Testis (tissue), 3 donors: ENCODE results near the gene HSPA12A. TPM values are rescaled to one million over a fixed set of nuclear protein-coding genes. Genes with fewer than 3 reads are reported as not detected.

Experiments used
- DNase-seq: peaks from one replicate; pipeline ENCODE4 v3.0.0-alpha.2; 2019
- H3K27ac ChIP-seq, 2 donors: fragments of 200-600 bp; sonication (generic); one replicate each; pipeline ENCODE4 v1.5.1; 2019
- H3K27me3 ChIP-seq: fragments of 200-600 bp; sonication (generic); one replicate; pipeline ENCODE4 v1.5.1; 2019
- H3K36me3 ChIP-seq: fragments of 200-600 bp; sonication (generic); one replicate; pipeline ENCODE4 v1.5.1; 2017; ENCODE audit warnings: low read depth; ENCODE audit errors: missing control alignments
- H3K4me1 ChIP-seq: fragments of 200-600 bp; sonication (generic); one replicate; pipeline ENCODE4 v1.5.1; 2019
- H3K4me3 ChIP-seq, 2 donors: fragments of 200-600 bp; sonication (generic); one replicate each; pipeline ENCODE4 v1.5.1; 2017 to 2019
- H3K9me3 ChIP-seq: fragments of 200-600 bp; sonication (generic); one replicate; pipeline ENCODE4 v1.5.1; 2017
- POLR2A ChIP-seq: fragments of 450-650 bp; IDR thresholded peaks from one replicate; pipeline ENCODE4 v1.6.1; 2017; ENCODE audit warnings: antibody characterized with exemption, mild to moderate bottlenecking, moderate library complexity
- WGBS, 2 donors: methylation state at CpG; one replicate each; pipeline ENCODE4 v1.1.5; 2018; 5-methylcytosine and 5-hydroxymethylcytosine counted together
- intact Hi-C: fragments of 100-400 bp; cut with DNase I; formaldehyde crosslinking; loops from one replicate; pipeline ENCODE4 v1.15.1; 2023; ENCODE audit warnings: low total_unique reads
- polyA plus RNA-seq: library from polyadenylated mRNA; stranded (reverse); fragments of 350-450 nt; fragmentation: Illumina TruSeq; extraction: RNeasy Lipid Tissue Mini Kit (QIAGEN cat#74804); gene quantifications from one replicate; pipeline ENCODE4 v1.2.3, GENCODE V29; 2014; ENCODE audit warnings: low read depth, low replicate concordance; ENCODE audit not compliant: insufficient read depth
- total RNA-seq, 2 donors: library from RNA; depleted of rRNA; stranded (reverse); fragments of >200 nt; gene quantifications; one replicate each; pipeline ENCODE4 v1.2.3, GENCODE V29; 2016
- TF ChIP-seq, protein P1 (sequence below), 3 experiments: fragments of 450-650 bp in 2 of 3; fragments of 200-600 bp in 1 of 3; sonication (generic) in 1 of 3; IDR thresholded peaks; one replicate each; pipeline ENCODE4 v1.5.1; 2016 to 2019; ENCODE audit warnings: antibody characterized with exemption in 3 of 3, mild to moderate bottlenecking in 2 of 3, moderate library complexity in 1 of 3

Gene HSPA12A
- total and polyA plus RNA-seq, 3 donors from 2014 or later, result 20.9 to 34.6 (median 28.4) TPM

DNA sequence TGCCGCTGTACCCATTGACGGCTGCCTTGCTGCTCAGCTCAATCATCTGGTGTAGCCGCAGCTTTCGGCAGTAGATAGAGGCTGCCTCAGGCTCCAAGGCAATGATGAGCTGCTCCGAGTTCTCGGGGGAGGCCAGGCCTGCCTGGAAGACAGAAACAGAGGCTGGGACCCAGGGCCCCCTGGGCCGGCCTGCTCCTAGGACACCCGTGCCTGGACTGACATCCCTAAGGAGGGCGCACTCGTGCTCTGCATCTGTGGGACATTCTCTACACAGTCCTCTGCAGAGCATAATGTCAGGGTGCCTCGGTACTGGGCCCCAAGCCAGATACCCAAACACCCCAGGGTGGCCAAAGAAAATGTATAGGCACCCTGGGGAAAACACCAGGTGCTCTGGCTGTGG, 58.5 kb downstream of the HSPA12A start:
- TF ChIP-seq, protein P1, sequence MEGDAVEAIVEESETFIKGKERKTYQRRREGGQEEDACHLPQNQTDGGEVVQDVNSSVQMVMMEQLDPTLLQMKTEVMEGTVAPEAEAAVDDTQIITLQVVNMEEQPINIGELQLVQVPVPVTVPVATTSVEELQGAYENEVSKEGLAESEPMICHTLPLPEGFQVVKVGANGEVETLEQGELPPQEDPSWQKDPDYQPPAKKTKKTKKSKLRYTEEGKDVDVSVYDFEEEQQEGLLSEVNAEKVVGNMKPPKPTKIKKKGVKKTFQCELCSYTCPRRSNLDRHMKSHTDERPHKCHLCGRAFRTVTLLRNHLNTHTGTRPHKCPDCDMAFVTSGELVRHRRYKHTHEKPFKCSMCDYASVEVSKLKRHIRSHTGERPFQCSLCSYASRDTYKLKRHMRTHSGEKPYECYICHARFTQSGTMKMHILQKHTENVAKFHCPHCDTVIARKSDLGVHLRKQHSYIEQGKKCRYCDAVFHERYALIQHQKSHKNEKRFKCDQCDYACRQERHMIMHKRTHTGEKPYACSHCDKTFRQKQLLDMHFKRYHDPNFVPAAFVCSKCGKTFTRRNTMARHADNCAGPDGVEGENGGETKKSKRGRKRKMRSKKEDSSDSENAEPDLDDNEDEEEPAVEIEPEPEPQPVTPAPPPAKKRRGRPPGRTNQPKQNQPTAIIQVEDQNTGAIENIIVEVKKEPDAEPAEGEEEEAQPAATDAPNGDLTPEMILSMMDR (IDR thresholded peaks at IDR 0.05), result no peak
- TF ChIP-seq POLR2A, result no peak
- 87 to 93% methylated on average over 8 to 9 of the region's 11 CpGs for WGBS, 2 donors
- no peak for DNase-seq
- H3K36me3 ChIP-seq, result no peaks in the 10 kb centered on the region
- no peaks in the 10 kb centered on the region for H3K27me3 ChIP-seq
- no peak overlapping the region for H3K27ac ChIP-seq
- no peak overlapping the region for H3K4me3 ChIP-seq
- H3K9me3 ChIP-seq, result no peaks in the 10 kb centered on the region
- intact Hi-C loops, result loop anchor here (10.0 kb wide), 1 partner anchor 61 kb away; the partner anchor contains the start of gene HSPA12A
- H3K4me1 ChIP-seq, result peaks cover 4% of the 10 kb centered on the region

DNA sequence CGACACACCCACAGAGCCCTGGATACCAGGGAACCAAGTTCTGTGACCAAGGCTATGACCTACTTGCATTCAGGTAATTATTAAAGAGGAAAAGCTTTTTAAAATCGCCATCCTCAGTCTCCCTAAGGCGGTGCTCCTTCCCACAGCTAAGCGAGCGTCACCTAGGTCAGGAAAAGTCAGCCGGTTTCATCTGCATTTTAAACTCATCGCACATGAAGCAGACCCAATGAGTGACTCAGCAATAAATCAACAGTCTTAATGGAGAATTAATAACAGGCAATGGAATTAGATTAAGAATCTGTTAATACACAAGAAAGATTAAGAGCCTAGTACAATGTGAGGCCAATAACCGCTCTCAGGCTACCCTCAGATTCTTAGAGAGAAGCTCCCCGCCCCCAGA, 59.2 kb downstream of the HSPA12A start:
- Histone ChIP-seq H3K4me1 (peaks cover 3% of the 10 kb centered on the region), H3K36me3 (no peaks in the 10 kb centered on the region), H3K4me3 (no peak overlapping the region), H3K9me3 (no peaks in the 10 kb centered on the region), H3K27ac (no peak overlapping the region), H3K27me3 (no peaks in the 10 kb centered on the region)
- intact Hi-C loops, result loop anchor here (10.0 kb wide), 1 partner anchor 62 kb away; the partner anchor contains the start of gene HSPA12A
- DNase-seq, result no peak
- 70 to 89% methylated on average over 9 of the region's 9 CpGs for WGBS, 2 donors
- TF ChIP-seq POLR2A, result no peak
- TF ChIP-seq, protein P1 (IDR thresholded peaks at IDR 0.05), result no peak

DNA sequence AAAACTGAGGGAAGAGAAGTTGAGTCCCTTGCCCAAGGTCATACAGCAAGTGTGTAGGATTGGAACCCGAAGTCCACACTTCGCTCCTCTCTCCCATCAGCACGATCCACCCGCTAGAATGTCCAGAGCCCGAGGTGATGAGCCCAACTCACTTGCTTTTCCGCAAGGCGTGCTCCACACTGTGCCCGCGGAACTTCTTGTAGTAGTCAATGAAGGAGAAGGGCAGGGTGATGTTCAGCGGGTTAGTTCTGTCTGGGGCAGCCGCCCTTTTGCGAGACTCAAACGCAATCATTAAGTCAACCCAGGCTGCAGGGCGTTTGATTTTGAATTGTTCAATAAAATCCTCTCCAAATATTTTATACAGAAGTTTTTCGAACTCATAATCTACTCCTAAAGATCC, 63.0 kb downstream of the HSPA12A start:
- peaks cover 3% of the 10 kb centered on the region for H3K4me1 ChIP-seq
- no peak overlapping the region for H3K4me3 ChIP-seq
- H3K36me3 ChIP-seq, result no peaks in the 10 kb centered on the region
- no peaks in the 10 kb centered on the region for H3K9me3 ChIP-seq
- no peak overlapping the region for H3K27ac ChIP-seq
- TF ChIP-seq, protein P1 (IDR thresholded peaks at IDR 0.05), result no peak
- TF ChIP-seq POLR2A, result no peak
- no peak for DNase-seq
- 90 to 96% methylated on average over 15 of the region's 15 CpGs for WGBS, 2 donors
- no peaks in the 10 kb centered on the region for H3K27me3 ChIP-seq
- intact Hi-C loops, result no loop called here

DNA sequence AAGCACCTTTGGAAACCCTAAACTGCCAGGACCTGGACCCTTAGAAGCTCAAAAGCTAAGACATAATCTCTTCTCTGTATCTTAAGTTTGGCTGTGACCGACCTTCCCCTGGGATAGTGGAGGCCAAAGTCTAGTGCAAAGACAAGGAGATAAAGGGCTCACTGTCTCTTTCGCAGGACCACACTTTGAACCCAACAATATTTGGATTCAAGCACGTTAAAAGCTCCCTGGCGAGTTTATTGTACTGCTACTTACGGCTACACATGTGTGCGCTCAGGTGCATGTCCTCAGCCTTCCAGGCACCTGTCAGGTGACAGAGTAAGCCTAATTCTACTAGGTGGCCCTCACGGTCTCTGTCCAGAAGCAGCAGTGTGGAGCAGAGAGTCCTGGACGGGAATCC, 65.7 kb downstream of the HSPA12A start:
- no peaks in the 10 kb centered on the region for H3K36me3 ChIP-seq
- no peak for TF ChIP-seq POLR2A
- TF ChIP-seq, protein P1 (IDR thresholded peaks at IDR 0.05), result no peak
- intact Hi-C loops, result no loop called here
- H3K4me3 ChIP-seq, result no peak overlapping the region
- no peaks in the 10 kb centered on the region for H3K27me3 ChIP-seq
- no peaks in the 10 kb centered on the region for H3K4me1 ChIP-seq
- WGBS, 2 donors, result 84 to 86% methylated on average over 7 to 8 of the region's 8 CpGs
- no peak overlapping the region for H3K27ac ChIP-seq
- no peaks in the 10 kb centered on the region for H3K9me3 ChIP-seq
- no peak for DNase-seq

DNA sequence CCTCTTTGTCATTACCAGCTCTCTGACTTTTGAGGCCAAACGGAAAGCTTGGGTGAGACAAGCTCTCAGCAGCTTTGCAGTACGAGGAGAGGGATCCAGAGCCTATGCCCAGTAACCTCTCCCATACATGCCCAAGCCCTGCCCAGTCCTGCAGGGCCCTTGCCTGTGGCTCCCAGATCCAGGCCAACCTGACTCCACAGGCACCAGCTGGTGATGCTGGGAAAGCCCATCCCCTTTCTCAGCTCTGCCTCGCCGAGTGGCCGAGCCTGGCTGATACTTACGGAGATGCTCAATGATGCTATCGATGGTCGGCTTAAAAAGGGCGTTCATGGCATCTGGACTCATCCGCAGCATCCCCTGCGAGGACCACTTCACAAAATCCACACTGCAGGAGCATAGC, 66.2 kb downstream of the HSPA12A start:
- DNase-seq, result no peak
- Histone ChIP-seq H3K4me1 (no peaks in the 10 kb centered on the region), H3K27me3 (no peaks in the 10 kb centered on the region), H3K27ac (no peak overlapping the region), H3K36me3 (no peaks in the 10 kb centered on the region), H3K4me3 (no peak overlapping the region), H3K9me3 (no peaks in the 10 kb centered on the region)
- intact Hi-C loops, result no loop called here
- WGBS, 2 donors, result 86 to 96% methylated on average over 11 of the region's 11 CpGs
- TF ChIP-seq POLR2A, result no peak
- TF ChIP-seq, protein P1 (IDR thresholded peaks at IDR 0.05), result no peak
